Upper lobe of left lung (tissue), 4 donors: Measurements from ENCODE around the gene MS4A10.

Source experiments
- EP300 ChIP-seq, 4 donors: sonication (generic); formaldehyde crosslinking; IDR thresholded peaks; one replicate each; pipeline ENCODE4 v1.5.1; 2017; ENCODE audit warnings: antibody characterized with exemption in 4 of 4, control low read depth in 2 of 4
- POLR2A ChIP-seq, 4 donors: fragments of 450-650 bp; IDR thresholded peaks; one replicate each; pipeline ENCODE4 v1.5.1; 2016 to 2017; ENCODE audit warnings: antibody characterized with exemption in 4 of 4, mild to moderate bottlenecking in 2 of 4
- POLR2AphosphoS5 ChIP-seq, 2 donors: sonication (generic); formaldehyde crosslinking; IDR thresholded peaks; one replicate each; pipeline ENCODE4 v1.5.1; 2017; ENCODE audit warnings: antibody characterized with exemption in 2 of 2
- TF ChIP-seq, protein P1 (sequence below), 6 experiments: fragments of 450-650 bp in 4 of 6; fragments of 200-600 bp in 2 of 6; sonication (generic) in 2 of 6; IDR thresholded peaks; one replicate each; pipeline ENCODE4 v1.5.1; 2016 to 2019; ENCODE audit warnings: antibody characterized with exemption in 6 of 6

DNA sequence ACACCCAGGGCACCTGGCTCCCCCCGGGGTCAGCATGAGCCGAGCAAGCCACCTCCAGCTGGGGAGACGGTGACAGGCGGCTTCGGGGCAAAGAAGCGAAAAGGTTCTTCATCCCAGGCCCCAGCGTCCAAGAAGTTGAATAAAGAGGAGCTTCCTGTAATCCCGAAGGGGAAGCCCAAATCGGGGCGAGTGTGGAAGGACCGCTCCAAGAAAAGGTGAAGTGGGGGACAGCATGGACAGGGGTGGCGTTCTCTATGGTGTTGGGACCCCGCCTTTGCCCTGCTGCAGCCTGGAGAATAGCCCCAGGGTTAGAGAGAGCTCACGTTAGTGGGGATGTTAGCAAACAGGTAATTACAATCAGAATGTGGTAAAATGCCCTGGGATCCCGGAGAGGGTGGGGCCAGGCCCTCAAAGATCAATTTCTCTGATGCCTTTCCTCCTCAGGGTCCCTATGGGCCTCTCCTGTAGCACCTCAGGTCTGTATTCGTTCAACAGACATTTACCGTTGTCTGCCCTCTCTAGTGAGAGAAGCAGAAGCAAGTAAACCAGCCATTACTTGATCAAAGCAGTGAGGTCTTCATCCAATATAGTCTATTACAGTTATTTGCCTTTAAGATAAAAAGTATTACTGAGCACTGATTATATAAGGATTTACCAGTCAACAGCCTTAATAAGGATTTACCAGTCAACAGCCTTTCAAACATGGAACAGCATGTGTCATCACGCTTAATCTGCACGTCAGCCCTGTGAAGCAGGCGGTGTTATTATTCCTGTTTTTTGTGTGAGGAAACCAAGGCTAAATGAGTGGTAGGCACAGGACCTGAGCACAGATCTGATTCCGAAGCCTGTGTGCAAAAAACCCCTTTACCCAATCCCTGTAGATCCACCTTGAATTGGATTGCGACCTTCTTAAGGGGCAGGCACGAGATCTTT lies 57.8 kb downstream of the MS4A10 start:
- TF ChIP-seq, protein P1, sequence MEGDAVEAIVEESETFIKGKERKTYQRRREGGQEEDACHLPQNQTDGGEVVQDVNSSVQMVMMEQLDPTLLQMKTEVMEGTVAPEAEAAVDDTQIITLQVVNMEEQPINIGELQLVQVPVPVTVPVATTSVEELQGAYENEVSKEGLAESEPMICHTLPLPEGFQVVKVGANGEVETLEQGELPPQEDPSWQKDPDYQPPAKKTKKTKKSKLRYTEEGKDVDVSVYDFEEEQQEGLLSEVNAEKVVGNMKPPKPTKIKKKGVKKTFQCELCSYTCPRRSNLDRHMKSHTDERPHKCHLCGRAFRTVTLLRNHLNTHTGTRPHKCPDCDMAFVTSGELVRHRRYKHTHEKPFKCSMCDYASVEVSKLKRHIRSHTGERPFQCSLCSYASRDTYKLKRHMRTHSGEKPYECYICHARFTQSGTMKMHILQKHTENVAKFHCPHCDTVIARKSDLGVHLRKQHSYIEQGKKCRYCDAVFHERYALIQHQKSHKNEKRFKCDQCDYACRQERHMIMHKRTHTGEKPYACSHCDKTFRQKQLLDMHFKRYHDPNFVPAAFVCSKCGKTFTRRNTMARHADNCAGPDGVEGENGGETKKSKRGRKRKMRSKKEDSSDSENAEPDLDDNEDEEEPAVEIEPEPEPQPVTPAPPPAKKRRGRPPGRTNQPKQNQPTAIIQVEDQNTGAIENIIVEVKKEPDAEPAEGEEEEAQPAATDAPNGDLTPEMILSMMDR (IDR thresholded peaks at IDR 0.05), result no peak
- TF ChIP-seq EP300 (IDR thresholded peaks at IDR 0.05) (no peak), POLR2A (IDR thresholded peaks at IDR 0.05) (no peak), POLR2AphosphoS5 (IDR thresholded peaks at IDR 0.05) (no peak)
